Measurements from ENCODE around the gene CLCNKB.

Gene CLCNKB

DNA sequence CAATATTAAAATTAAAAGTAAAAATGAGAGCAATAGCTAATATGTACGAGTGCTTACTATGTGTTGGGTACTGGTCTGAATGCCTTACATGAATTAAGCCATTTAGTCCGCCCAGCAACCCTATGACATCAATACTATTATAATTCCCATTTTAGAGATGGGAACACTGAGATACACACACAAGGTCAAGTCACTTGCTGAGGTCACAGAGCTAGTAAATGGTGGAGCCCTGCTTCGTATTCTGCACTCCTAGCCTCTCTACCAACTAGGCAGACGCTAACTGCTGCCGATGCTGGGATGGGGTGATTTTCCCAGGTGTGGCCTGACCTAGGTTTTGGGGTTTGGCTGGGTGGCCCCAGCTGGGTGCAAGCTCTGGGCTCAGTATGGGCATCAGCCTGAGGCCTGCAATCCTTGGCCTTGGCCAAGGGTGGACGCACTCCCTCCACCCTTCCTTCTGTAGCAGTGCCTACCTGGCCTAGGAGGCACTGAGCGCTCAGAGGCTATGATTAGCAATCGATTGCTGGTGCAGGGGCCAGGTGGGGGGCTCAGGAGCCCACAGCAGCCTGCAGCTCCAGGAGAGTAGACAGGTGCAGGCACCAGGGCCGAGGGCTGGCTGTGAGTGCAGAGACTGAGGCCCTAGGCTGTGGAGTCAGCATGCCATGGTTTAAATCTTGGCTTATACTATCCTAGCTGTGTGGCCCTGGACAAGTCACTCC is 27.2 kb downstream of the CLCNKB start:
- H3K4me3 ChIP-seq (ENCODE audit: control insufficient read depth, low read depth, low read length): no peak overlapping the region
- TF ChIP-seq, protein P1, sequence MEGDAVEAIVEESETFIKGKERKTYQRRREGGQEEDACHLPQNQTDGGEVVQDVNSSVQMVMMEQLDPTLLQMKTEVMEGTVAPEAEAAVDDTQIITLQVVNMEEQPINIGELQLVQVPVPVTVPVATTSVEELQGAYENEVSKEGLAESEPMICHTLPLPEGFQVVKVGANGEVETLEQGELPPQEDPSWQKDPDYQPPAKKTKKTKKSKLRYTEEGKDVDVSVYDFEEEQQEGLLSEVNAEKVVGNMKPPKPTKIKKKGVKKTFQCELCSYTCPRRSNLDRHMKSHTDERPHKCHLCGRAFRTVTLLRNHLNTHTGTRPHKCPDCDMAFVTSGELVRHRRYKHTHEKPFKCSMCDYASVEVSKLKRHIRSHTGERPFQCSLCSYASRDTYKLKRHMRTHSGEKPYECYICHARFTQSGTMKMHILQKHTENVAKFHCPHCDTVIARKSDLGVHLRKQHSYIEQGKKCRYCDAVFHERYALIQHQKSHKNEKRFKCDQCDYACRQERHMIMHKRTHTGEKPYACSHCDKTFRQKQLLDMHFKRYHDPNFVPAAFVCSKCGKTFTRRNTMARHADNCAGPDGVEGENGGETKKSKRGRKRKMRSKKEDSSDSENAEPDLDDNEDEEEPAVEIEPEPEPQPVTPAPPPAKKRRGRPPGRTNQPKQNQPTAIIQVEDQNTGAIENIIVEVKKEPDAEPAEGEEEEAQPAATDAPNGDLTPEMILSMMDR (IDR thresholded peaks at IDR 0.05; ENCODE audit: control insufficient read depth, insufficient read depth, low read depth, low read length, missing control alignments): no peak
- no peak for DNase-seq (ENCODE audit: low read depth)

DNA sequence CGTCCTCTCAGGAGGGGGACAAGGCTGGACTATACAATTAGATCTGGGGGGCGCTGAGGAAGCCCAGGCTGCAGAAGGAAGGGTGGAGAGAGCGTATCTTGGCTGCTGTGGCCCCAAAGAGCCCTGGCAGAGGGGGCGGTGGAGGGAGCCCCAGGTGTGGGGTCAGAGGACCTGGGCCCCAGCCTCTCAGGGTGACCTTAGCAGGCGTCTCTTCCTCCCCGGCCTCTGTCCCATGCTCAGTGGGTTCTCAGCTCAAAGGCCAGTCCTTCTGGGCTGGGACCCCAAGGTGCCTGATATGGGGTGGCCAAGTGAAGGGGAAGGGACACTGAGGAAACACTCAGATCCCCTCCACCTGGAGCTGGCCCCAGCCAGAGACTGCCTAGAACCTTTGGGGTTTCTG is 28.0 kb downstream of the CLCNKB start:
- no peak overlapping the region for H3K4me3 ChIP-seq (ENCODE audit: control insufficient read depth, low read depth, low read length)
- TF ChIP-seq, protein P1 (IDR thresholded peaks at IDR 0.05; ENCODE audit: control insufficient read depth, insufficient read depth, low read depth, low read length, missing control alignments): no peak
- DNase-seq (ENCODE audit: low read depth): no peak

DNA sequence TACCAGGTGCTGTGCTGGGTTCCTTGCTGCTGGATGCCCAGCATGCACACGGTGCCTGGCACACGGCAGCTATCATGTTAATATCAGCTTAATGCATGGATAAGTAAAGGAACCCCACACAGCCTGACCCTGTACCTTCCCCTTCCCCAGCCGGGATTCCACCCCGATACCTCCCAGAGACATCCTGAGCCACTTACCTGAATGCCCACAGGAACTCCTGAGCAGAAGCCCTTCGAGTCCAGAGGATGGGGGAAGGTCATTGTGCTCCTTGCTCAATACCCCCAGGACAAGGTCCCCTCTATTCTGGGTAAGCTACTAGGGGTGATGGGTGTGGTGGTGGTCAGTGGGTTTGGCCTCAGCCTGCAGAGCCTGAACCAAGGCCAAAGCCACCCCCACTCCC is 28.5 kb downstream of the CLCNKB start:
- no peak overlapping the region for H3K4me3 ChIP-seq (ENCODE audit: control insufficient read depth, low read depth, low read length)
- TF ChIP-seq, protein P1 (IDR thresholded peaks at IDR 0.05; ENCODE audit: control insufficient read depth, insufficient read depth, low read depth, low read length, missing control alignments): no peak
- no peak for DNase-seq (ENCODE audit: low read depth)

DNA sequence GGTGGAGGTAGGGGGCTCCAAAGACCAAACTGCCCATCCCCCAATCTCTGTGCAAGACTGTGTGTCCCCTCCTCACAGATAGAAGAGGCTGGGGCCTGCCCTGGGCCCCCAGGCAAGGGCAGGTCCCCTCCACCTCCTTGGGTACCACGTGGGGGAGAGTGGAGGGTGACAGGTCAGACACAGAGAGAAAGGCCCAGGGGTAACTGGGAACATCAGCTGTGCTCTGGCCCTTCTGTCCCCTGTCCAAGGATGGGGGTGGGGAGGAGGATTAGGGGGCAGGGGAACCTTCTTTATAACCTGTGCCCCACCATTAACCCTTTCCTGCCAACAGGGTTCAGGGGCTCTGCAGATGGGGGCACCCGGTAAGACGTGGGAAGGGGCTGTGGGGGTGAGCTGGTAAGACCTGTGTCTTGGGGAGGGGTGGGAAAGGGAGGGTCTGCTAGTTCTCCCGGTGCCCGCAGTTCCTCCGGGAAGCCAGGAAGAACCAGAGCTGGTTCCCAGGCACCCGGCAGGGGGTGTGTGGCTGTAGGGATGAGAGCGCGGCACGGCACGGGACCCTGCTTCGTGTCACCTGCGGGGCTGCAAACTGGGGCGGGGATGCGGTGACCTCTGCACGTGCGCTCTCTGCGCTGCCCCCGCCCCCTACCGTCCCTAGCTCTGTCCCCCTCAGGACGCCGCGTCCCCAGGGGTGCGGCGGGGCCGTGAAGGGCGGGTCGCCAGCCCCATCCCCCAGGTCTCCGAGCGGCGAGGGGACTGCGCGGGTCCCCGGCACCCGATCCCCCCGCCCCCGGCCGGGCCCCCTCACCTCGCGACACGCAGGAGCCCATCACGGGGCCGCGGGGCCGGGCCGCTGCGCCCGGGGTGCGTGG is 29.3 kb downstream of the CLCNKB start:
- DNase-seq (ENCODE audit: low read depth): no peak
- peak overlapping the region; percentile 39 for H3K4me3 ChIP-seq (ENCODE audit: control insufficient read depth, low read depth, low read length)

DNA sequence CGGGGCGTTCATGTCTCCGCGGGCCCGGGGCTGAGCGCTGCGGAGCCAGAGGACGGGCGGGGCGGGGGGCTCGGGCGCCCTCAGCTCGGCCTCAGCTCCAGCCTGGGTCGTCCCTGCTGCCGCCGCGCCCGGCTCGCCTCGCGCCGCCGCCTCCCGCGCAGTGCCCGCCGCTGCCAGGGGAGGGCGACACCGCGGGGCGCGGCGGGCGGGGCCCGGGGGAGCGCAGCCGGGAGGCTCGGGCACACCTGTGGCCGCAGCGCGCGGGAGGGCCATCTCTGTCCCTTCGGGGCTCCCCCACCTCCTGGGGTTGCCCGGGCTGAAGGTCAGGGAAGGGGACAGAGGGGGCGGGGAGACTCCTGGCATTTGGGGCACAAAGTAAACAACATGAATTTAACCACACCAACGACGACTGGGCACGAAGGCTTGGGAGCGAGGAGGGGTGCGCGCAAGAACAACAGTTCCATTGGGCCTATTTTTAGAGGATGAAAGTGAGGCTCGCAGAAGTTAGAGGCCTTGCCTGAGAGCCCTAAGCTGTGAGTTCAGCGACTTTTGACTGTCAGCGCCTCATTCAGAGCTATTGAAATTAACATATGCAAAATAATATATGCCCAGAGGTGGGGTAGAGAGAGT is 30.0 kb downstream of the CLCNKB start, which contains the start of gene FAM131C:
Gene FAM131C, minus strand, starts transcription at position 162 of the 630 bp plus-strand sequence. CDS start 209 bp downstream, outside the sequence.
- TF ChIP-seq, protein P1 (IDR thresholded peaks at IDR 0.05; ENCODE audit: control insufficient read depth, insufficient read depth, low read depth, low read length, missing control alignments): peak; percentile 19
- no peak for DNase-seq (ENCODE audit: low read depth)
- peak within 1 kb of the TSS; percentile 39 for H3K4me3 ChIP-seq (ENCODE audit: control insufficient read depth, low read depth, low read length)

More for the DNA sequence above, 29.3 kb downstream of the CLCNKB start:
- TF ChIP-seq, protein P1 (IDR thresholded peaks at IDR 0.05; ENCODE audit: control insufficient read depth, insufficient read depth, low read depth, low read length, missing control alignments): peak; percentile 29

DNA sequence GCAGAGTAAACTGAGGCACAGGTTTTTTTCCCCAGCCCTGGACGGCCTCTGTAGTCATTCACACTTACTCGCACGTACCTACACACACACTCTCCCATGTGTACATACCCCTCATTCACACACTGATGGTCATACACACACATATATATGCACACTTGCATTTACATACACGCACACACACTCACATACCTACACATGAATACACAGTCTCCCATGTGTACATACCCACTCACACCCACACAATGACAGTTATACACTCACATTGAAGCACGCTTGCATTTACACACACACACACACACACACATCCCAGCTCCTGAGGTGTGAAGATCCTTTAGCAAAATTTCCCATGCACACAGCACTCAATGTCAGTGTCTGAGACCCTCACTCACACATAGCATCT is 30.6 kb downstream of the CLCNKB start:
- no peak for DNase-seq (ENCODE audit: low read depth)
- H3K4me3 ChIP-seq (ENCODE audit: control insufficient read depth, low read depth, low read length): no peak overlapping the region
- TF ChIP-seq, protein P1 (IDR thresholded peaks at IDR 0.05; ENCODE audit: control insufficient read depth, insufficient read depth, low read depth, low read length, missing control alignments): no peak
